Fibroblast of mammary gland (primary cell): ENCODE measurements around the gene TBCD.

Source experiments
- DNase-seq: peaks from one replicate; pipeline ENCODE4 v3.0.0-alpha.2; 2010; ENCODE audit warnings: low read depth
- H3K4me3 ChIP-seq: 2 replicates; pipeline ENCODE4 v1.5.1; 2011; ENCODE audit warnings: low read depth, mild to moderate bottlenecking, low read length, moderate library complexity; ENCODE audit not compliant: control insufficient read depth
- TF ChIP-seq, protein P1 (sequence below): conservative IDR thresholded peaks from 2 replicates; pipeline ENCODE4 v1.5.1; 2011; ENCODE audit warnings: low read depth, low read length, inconsistent platforms; ENCODE audit not compliant: control insufficient read depth, insufficient read depth

TBCD gene

DNA sequence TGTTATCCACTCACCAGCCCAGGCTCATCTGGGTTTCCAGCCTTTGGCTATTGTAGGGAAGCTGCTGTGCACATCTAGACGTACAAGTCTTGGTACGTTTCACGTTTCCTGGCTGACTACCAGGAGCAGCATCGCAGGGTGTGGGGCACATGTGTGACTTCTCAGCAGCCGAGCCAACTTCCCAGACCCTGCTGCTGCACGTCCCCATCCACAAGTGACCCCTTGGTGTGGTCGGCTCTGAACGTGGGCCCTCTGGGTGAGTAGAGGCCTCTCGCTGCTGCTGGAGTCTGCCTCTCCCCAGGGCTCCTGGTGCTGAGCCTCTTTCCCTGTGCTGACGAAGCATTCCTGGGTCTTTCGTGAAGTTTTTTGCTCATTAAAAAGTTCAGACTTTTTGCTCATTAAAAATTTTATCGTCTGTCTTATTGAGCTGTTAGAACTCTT, 158.2 kb downstream of the TBCD start:
- no peak overlapping the region for H3K4me3 ChIP-seq
- TF ChIP-seq, protein P1, sequence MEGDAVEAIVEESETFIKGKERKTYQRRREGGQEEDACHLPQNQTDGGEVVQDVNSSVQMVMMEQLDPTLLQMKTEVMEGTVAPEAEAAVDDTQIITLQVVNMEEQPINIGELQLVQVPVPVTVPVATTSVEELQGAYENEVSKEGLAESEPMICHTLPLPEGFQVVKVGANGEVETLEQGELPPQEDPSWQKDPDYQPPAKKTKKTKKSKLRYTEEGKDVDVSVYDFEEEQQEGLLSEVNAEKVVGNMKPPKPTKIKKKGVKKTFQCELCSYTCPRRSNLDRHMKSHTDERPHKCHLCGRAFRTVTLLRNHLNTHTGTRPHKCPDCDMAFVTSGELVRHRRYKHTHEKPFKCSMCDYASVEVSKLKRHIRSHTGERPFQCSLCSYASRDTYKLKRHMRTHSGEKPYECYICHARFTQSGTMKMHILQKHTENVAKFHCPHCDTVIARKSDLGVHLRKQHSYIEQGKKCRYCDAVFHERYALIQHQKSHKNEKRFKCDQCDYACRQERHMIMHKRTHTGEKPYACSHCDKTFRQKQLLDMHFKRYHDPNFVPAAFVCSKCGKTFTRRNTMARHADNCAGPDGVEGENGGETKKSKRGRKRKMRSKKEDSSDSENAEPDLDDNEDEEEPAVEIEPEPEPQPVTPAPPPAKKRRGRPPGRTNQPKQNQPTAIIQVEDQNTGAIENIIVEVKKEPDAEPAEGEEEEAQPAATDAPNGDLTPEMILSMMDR, result no peak
- no peak for DNase-seq

DNA sequence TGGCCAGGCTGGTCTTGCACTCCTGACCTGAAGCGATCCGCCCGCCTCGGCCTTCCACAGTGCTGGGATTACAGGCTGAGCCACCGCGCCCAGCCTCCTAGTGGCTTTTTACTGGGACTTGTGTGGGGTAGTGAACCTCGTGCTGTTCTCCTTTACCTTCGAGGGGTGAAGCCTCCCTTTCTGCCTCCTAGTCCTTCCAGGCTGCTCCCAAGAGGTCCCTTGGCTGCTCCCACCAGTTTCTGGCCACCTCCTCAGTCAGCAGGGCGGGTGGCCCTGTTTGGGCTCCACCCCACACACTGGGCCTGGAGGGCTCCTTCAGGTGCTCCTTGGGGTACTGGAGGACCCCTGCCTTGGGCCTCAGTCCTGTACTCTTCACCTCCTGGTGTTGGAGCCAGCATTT, 158.9 kb downstream of the TBCD start:
- no peak overlapping the region for H3K4me3 ChIP-seq
- TF ChIP-seq, protein P1, result no peak
- no peak for DNase-seq

DNA sequence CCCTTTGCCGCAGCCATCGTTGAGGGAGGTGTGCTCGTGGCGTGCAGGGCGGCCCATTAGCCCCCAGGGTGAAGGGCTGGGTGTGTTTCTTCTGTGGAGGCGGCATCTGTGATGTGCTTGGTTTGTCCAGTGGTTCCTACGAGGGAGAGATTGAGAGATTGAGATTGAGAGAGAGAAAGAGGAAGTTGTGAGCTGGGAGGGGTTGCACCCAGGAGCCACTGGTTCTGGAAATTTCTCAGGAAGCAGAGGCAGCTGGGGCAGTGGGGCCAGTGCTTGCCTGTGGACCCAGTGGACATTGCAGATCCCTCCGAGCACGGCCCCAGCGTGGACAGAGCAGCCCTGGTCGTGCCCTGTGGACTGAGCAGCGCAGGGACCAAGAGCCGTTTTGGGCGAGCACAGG, 160.0 kb downstream of the TBCD start:
- TF ChIP-seq, protein P1, result no peak
- no peak overlapping the region for H3K4me3 ChIP-seq
- DNase-seq, result no peak

DNA sequence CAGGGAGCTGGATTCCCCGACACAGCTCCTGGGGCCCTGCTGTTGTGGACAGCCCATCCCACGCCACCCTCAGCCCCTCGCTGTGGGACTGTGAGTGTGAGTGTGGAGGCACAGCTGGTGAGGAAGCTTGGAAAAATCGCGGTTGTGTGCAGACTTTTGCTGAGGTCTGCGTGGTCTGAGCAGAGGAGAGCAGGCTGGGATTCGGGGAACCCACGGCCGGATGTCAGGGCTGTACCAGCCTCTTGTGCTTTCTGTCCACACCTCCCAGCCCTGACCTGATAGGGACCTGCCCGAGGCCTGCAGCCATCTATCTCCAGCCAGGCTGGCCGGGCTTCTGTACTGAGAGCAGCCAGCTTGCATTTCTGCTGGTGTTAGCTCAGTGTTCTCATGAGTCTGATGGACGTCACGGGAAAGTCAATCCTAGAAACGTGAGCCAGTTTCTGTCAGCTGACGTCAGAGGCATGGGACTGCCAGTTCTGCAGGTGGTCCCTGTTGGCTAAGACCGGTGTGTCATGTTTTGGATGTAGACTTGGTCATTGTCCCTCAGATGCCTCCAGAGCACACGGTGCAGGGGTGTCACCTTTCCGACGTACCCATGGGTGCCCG, 160.7 kb downstream of the TBCD start:
- DNase-seq, result peak; percentile 43
- TF ChIP-seq, protein P1, result no peak
- no peak overlapping the region for H3K4me3 ChIP-seq

DNA sequence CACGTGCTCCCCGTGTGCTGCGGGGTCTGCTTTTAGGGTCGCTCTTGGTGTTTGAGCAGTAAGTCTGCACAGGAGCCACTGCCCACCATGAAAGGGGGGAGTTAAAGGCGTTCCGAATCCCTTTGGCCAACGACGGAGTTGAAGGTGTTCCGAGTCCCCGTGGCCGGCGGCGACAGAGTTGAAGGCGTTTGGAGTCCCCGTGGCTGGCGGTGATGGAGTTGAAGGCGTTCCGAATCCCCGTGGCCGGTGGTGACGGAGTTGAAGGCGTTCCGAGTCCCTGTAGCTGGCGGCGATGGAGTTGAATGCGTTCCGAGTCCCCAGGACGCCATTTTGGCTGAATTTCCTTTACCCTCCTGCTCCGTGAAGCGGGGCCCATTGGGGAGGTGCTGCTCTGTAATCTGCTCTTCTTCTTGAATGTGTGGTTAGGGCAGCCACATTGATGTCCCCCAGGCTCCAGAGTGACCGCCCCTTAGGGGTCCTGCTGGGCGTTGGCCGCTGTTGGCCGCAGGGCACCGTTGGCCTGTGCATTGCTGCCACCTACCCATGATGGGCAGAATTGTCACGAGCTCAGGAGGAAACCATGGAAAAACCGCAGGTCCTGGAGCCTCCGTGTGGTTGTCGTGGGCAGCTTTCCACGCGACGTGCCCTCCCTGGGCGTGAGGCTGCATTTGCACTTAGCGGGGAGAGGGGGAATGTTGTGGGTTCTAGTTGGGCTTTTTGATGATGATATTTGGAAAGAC, 161.6 kb downstream of the TBCD start:
- no peak overlapping the region for H3K4me3 ChIP-seq
- TF ChIP-seq, protein P1, result peak; percentile 12
- DNase-seq, result no peak

DNA sequence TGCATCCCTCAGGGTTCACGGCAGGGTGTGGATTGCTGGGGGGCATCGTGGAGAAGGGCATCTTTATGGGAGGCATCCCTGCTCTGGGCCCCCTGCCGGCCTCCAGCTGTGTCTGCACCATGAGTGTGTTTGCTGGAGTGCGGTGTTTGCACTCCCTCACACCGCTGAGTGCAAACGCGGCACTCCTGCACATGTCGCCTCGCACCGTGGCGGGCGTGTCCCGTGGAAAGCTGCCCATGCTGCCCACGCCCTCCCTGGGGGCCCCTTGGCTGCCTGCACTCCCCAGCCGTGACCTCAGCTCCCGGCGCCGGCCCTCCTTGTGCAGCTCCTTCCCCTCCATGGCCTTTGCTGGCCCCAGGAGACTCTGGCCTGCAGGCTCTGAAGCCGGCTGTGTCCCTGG, 162.5 kb downstream of the TBCD start:
- TF ChIP-seq, protein P1, result peak; percentile 59
- H3K4me3 ChIP-seq, result no peak overlapping the region
- peak; percentile 33 for DNase-seq
